Trophoblast cell (in vitro differentiated cells and primary cell): ENCODE data around the gene BAG5.
"Not testable (repeated sequence)": the region's sequence is repeated elsewhere in the genome, so short reads cannot be mapped to it uniquely, and the experiment has no call there.

Source experiments
- DNase-seq, 2 donors: peaks; one replicate each; pipeline ENCODE4 v3.0.0-alpha.2; 2016
- H2AFZ ChIP-seq: 2 replicates; pipeline ENCODE4 v1.6.1; 2013; ENCODE audit warnings: low read length, moderate library complexity, mild to moderate bottlenecking; ENCODE audit not compliant: insufficient read depth, poor library complexity
- H2AK5ac ChIP-seq: 2 replicates; pipeline ENCODE4 v1.6.1; 2013; ENCODE audit warnings: mild to moderate bottlenecking, low read length
- H2BK120ac ChIP-seq: 2 replicates; pipeline ENCODE4 v1.6.1; 2013; ENCODE audit warnings: low read length, mild to moderate bottlenecking, moderate library complexity; ENCODE audit not compliant: insufficient read depth, poor library complexity
- H2BK12ac ChIP-seq: 2 replicates; pipeline ENCODE4 v1.6.1; 2013; ENCODE audit warnings: mild to moderate bottlenecking, low read length, moderate library complexity
- H2BK5ac ChIP-seq: 2 replicates; pipeline ENCODE4 v1.6.1; 2013; ENCODE audit warnings: low read length, low read depth, moderate library complexity, mild to moderate bottlenecking; ENCODE audit not compliant: poor library complexity
- H3K14ac ChIP-seq: 2 replicates; pipeline ENCODE4 v1.6.1; 2013; ENCODE audit warnings: mild to moderate bottlenecking, low read length
- H3K18ac ChIP-seq: 2 replicates; pipeline ENCODE4 v1.6.1; 2013; ENCODE audit warnings: mild to moderate bottlenecking, low read length
- H3K23ac ChIP-seq: 2 replicates; pipeline ENCODE4 v1.6.1; 2013; ENCODE audit warnings: low read length
- H3K27ac ChIP-seq: 2 replicates; pipeline ENCODE4 v1.5.1; 2013; ENCODE audit warnings: low read depth, mild to moderate bottlenecking, inconsistent platforms, low read length, moderate library complexity
- H3K27me3 ChIP-seq: 2 replicates; pipeline ENCODE4 v1.6.1; 2013; ENCODE audit warnings: inconsistent platforms, mild to moderate bottlenecking, low read length, moderate library complexity; ENCODE audit not compliant: insufficient read depth
- H3K36me3 ChIP-seq, 2 experiments: 1 replicate in 1 of 2; 2 replicates in 1 of 2; pipeline ENCODE4 v1.6.1; 2013; ENCODE audit warnings: low read length in 2 of 2, mild to moderate bottlenecking in 2 of 2, moderate library complexity in 1 of 2; ENCODE audit not compliant: insufficient read depth in 2 of 2, control insufficient read depth in 1 of 2
- H3K4ac ChIP-seq: 2 replicates; pipeline ENCODE4 v1.6.1; 2013; ENCODE audit warnings: low read depth, mild to moderate bottlenecking, low read length, moderate library complexity
- H3K4me1 ChIP-seq, 2 experiments: 1 replicate in 1 of 2; 2 replicates in 1 of 2; pipeline ENCODE4 v1.6.1; 2013; ENCODE audit warnings: low read length in 2 of 2, mild to moderate bottlenecking in 2 of 2, moderate library complexity in 1 of 2; ENCODE audit not compliant: insufficient read depth in 2 of 2, control insufficient read depth in 1 of 2
- H3K4me2 ChIP-seq: 2 replicates; pipeline ENCODE4 v1.6.1; 2013; ENCODE audit warnings: inconsistent platforms, mild to moderate bottlenecking, low read length, moderate library complexity
- H3K4me3 ChIP-seq: 2 replicates; pipeline ENCODE4 v1.5.1; 2013; ENCODE audit warnings: mild to moderate bottlenecking, low read depth, low read length, inconsistent platforms
- H3K79me1 ChIP-seq: one replicate; pipeline ENCODE4 v1.6.1; 2013; ENCODE audit warnings: low read length
- H3K79me2 ChIP-seq: 2 replicates; pipeline ENCODE4 v1.6.1; 2013; ENCODE audit warnings: low read length, mild to moderate bottlenecking; ENCODE audit not compliant: control insufficient read depth, insufficient read depth, poor library complexity
- H3K9ac ChIP-seq: 2 replicates; pipeline ENCODE4 v1.6.1; 2013; ENCODE audit warnings: mild to moderate bottlenecking, low read length
- H3K9me3 ChIP-seq: 2 replicates; pipeline ENCODE4 v1.6.1; 2013; ENCODE audit warnings: low read depth, mild to moderate bottlenecking, control low read depth, inconsistent platforms, low read length; ENCODE audit not compliant: insufficient read depth
- H4K12ac ChIP-seq: 2 replicates; pipeline ENCODE4 v1.6.1; 2013; ENCODE audit warnings: low read depth, mild to moderate bottlenecking, low read length, moderate library complexity
- H4K8ac ChIP-seq: 2 replicates; pipeline ENCODE4 v1.6.1; 2013; ENCODE audit warnings: low read depth, mild to moderate bottlenecking, low read length, moderate library complexity
- H4K91ac ChIP-seq: one replicate; pipeline ENCODE4 v1.6.1; 2013; ENCODE audit warnings: low read depth, mild to moderate bottlenecking, low read length, moderate library complexity
- WGBS: extraction: QIAGEN DNeasy Blood & Tissue Kit; methylation state at CpG from one replicate; pipeline ENCODE4 v1.1.7; 2013; ENCODE audit warnings: missing lambda C conversion rate; ENCODE audit not compliant: insufficient read length, insufficient coverage; ENCODE audit errors: extremely low coverage; 5-methylcytosine and 5-hydroxymethylcytosine counted together

Gene BAG5

DNA sequence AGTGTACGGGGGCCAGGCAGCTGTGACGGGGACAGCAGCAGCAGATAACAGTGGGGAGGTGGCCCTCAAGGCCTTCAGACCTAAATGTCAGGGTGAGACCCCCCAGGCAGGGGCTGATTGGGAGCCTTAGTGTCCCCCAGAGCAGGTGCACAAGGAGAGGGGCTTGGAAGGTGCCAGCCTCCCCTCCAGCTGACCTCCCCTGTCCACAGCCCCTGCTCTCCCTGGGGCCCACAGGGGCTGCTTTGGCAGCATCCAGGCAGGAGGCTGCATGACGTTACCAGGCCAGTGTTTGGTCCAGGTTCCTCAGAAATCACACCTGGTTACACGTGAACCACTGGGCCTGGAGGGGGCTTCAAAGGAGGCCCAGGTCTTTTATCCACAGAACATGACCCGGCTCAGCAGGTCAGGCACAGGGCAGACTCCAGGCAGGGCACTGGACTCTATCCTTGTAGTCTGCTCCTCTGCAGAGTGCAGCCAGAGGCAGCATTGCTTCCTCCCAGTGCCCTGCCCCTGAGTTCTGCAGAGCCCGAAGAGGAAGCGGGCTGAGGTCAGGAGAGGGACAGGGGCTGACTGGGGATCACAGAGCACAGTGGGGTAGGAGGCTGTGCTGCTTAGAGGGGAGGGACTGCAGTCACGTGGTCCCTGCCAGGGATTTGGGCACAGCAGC lies 36.1 kb downstream of the BAG5 start:
- Histone ChIP-seq H3K79me1 (peaks cover 4% of the 10 kb centered on the region), H3K27ac (no peak overlapping the region), H3K23ac (no peak overlapping the region), H3K14ac (no peak overlapping the region), H3K18ac (no peak overlapping the region), H3K4ac (no peak overlapping the region), H3K79me2 (peaks cover 6% of the 10 kb centered on the region), H4K12ac (no peak overlapping the region), H3K4me1 (peaks cover 26% of the 10 kb centered on the region in 2 experiments), H2AK5ac (no peak overlapping the region), H3K4me2 (no peak overlapping the region), H2BK5ac (no peak overlapping the region), H2AFZ (no peak overlapping the region), H3K9ac (no peak overlapping the region), H3K27me3 (peaks cover 27% of the 10 kb centered on the region), H4K8ac (no peak overlapping the region), H2BK120ac (no peak overlapping the region), H2BK12ac (no peak overlapping the region), H3K9me3 (peaks cover 4% of the 10 kb centered on the region), H3K36me3 (no peaks in the 10 kb centered on the region), H4K91ac (no peak overlapping the region), H3K4me3 (no peak overlapping the region)
- no CpG with 5 or more reads among the region's 8 CpGs for WGBS
- DNase-seq = no peak

DNA sequence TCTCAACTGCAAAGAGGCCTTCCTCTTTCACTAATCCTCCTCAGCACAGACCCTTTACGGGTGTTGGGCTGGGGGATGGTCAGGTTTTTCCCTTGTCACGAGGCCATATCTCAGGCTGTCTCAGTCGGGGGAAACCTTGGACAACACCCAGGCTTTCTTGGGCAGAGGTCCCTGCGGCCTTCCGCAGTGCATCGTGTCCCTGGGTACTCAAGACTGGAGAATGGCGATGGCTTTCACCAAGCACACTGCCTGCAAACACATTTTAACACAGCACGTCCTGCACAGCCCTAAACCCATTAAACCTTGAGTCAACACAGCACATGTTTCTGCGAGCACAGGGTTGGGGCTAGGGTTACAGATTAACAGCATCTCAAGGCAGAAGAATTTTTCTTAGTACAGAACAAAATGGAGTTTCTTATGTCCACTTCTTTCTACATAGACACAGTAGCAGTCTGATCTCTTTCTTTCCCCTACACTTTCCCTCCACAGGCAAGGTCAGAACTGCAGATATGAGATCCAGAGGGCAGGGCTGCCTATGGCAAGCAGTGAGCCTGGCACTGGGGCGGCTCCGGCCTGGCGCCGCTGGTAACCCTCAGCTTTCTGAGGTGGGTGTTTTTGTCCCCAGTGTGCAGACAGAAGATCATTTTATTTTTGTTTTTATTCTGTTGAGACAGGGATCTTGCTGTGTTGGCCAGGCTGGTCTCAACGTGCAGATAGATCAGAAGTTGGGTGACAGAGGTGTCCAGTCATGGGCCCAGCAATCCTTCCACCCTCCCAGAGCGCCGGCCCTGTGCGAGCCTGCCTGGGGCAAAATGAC lies 36.8 kb downstream of the BAG5 start:
- no CpG with 5 or more reads among the region's 17 CpGs for WGBS
- H2BK12ac ChIP-seq = not testable (repeated sequence)

DNA sequence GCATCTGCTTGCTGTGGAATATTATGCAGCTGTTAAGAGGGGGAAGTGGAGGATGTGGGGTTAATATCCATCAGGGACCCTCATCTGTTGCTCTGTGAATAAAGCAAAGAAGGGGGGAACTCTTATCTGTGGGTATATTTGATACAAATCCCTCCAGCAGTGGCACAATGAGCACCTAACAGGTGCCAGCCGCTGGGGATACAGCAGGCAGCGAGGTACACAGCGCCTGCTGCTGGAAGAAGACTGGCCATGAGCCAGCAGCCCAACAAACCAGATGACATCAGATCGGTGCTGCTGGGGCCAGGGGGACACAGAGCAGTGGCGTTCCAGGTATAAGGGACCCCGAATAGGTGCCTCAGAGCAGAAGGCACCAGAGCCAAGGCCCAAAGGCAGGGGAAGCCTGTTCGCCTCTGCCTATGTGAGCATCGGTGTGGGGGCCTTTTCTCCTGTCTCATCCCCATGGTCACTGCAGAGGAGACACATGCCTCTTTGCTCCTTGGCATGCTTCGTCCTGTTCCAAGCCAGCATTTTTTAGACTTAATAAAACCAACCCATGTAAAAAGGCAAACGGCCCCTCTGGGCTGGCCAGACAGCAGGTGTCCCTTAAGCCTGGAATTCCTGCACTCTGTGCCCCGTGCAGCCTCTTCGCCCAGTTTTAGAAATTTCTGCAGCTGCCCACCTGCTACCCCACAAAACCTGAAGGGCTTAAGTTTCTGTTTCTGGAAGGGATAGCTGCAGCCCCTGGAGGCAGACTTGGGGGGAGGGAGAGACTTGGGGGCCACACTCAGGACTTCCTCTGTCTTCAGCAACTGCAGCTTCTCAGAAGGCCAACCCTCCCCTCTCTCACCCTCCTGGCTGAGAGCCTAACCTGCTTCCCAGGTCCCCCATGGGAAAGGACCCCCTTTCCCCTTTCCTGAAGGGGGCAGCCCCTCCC lies 38.2 kb downstream of the BAG5 start:
- Histone ChIP-seq H3K9me3 (peaks cover 4% of the 10 kb centered on the region), H3K79me2 (peaks cover 6% of the 10 kb centered on the region), H4K91ac (no peak overlapping the region), H3K23ac (no peak overlapping the region), H2BK120ac (no peak overlapping the region), H3K4me3 (no peak overlapping the region), H3K27me3 (peaks cover 27% of the 10 kb centered on the region), H4K8ac (no peak overlapping the region), H2BK5ac (no peak overlapping the region), H3K18ac (no peak overlapping the region), H3K9ac (no peak overlapping the region), H2AK5ac (no peak overlapping the region), H3K79me1 (peaks cover 4% of the 10 kb centered on the region), H4K12ac (no peak overlapping the region), H2AFZ (no peak overlapping the region), H3K4ac (no peak overlapping the region), H3K14ac (no peak overlapping the region), H3K4me2 (no peak overlapping the region), H3K4me1 (peaks cover 21 to 22% of the 10 kb centered on the region in 2 experiments), H2BK12ac (no peak overlapping the region), H3K27ac (no peak overlapping the region), H3K36me3 (peaks cover 0 to 2% of the 10 kb centered on the region in 2 experiments)
- no peak for DNase-seq
- no CpG with 5 or more reads among the region's 12 CpGs for WGBS

More for the DNA sequence above, 36.8 kb downstream of the BAG5 start:
- H4K8ac ChIP-seq, H2BK120ac ChIP-seq, H2BK5ac ChIP-seq, H2AFZ ChIP-seq, H3K23ac ChIP-seq, H3K79me2 ChIP-seq, H3K27ac ChIP-seq, H3K18ac ChIP-seq, H2AK5ac ChIP-seq, H3K4ac ChIP-seq, H3K9me3 ChIP-seq, H3K4me2 ChIP-seq, H4K12ac ChIP-seq, H3K79me1 ChIP-seq, H3K36me3 ChIP-seq, DNase-seq, H3K4me3 ChIP-seq, H3K9ac ChIP-seq, H4K91ac ChIP-seq, H3K14ac ChIP-seq: not testable (repeated sequence)
- Histone ChIP-seq H3K27me3 (peaks cover 27% of the 10 kb centered on the region), H3K4me1 (peaks cover 26 to 30% of the 10 kb centered on the region in 2 experiments)

DNA sequence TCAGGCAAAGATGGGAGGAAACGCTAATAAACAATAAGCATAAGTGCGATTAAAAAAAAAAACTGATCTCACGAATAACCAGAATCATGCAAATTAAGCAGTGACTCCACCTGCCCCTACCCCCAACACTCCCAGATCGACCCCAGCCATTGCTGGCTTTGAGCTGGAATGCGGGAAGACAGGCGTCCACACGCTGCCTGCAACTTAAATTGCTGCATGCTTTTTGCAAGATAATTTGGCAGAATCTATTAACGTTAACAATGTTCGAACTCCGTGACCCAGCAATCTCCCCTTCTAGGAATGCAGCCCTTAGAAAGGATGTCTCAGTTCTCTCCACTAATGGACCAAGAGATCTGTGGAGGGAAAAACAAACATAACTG lies 38.9 kb downstream of the BAG5 start:
- Histone ChIP-seq H3K36me3 (peaks cover 0 to 2% of the 10 kb centered on the region in 2 experiments), H3K18ac (no peak overlapping the region), H3K14ac (no peak overlapping the region), H3K79me1 (peaks cover under 1% of the 10 kb centered on the region), H2BK120ac (no peak overlapping the region), H3K27ac (no peak overlapping the region), H2AK5ac (no peak overlapping the region), H4K12ac (no peak overlapping the region), H3K9me3 (peaks cover 4% of the 10 kb centered on the region), H4K91ac (no peak overlapping the region), H4K8ac (no peak overlapping the region), H2AFZ (no peak overlapping the region), H3K23ac (no peak overlapping the region), H3K4me3 (no peak overlapping the region), H2BK12ac (no peak overlapping the region), H3K4me2 (peak overlapping the region; percentile 83), H3K4ac (no peak overlapping the region), H3K9ac (no peak overlapping the region), H3K27me3 (peaks cover 27% of the 10 kb centered on the region), H3K4me1 (peaks cover 20 to 21% of the 10 kb centered on the region in 2 experiments), H2BK5ac (no peak overlapping the region), H3K79me2 (peaks cover 2% of the 10 kb centered on the region)
- WGBS = no CpG with 5 or more reads among the region's 10 CpGs
- DNase-seq = peak in 1 of 2 donors; percentile 5
